Measurements from ENCODE around the gene CUBN.

The CUBN gene

DNA sequence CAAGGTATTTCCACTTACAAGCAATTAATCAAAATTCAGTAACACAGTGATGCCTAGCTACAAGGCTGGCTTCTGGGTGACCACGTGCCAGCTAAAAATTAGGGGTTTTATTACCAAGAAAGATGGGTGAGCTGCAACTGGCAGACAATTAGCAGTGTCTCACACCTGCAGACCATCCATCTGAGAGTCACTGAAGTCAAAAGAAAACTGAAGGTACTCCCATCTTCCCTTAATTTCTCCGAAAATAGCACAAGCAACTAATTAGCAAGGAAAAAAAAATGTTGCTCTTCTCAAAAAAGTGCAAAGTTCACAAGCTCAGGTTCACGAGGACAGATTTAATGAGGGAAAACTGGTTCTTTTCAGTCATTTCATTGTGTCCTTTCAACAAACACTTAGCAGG lies 340.8 kb downstream of the CUBN start:
- Histone ChIP-seq H3K27ac (no peak overlapping the region), H3K36me3 (no peaks in the 10 kb centered on the region), H3K9me3 (ENCODE audit: severe bottlenecking) (no peaks in the 10 kb centered on the region), H3K4me3 (ENCODE audit: low read depth, low read length) (no peak overlapping the region), H3K27me3 (ENCODE audit: insufficient read depth, low read depth, severe bottlenecking) (no peaks in the 10 kb centered on the region)
- no peak for DNase-seq
- TF ChIP-seq, protein P1, sequence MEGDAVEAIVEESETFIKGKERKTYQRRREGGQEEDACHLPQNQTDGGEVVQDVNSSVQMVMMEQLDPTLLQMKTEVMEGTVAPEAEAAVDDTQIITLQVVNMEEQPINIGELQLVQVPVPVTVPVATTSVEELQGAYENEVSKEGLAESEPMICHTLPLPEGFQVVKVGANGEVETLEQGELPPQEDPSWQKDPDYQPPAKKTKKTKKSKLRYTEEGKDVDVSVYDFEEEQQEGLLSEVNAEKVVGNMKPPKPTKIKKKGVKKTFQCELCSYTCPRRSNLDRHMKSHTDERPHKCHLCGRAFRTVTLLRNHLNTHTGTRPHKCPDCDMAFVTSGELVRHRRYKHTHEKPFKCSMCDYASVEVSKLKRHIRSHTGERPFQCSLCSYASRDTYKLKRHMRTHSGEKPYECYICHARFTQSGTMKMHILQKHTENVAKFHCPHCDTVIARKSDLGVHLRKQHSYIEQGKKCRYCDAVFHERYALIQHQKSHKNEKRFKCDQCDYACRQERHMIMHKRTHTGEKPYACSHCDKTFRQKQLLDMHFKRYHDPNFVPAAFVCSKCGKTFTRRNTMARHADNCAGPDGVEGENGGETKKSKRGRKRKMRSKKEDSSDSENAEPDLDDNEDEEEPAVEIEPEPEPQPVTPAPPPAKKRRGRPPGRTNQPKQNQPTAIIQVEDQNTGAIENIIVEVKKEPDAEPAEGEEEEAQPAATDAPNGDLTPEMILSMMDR (IDR thresholded peaks at IDR 0.05; ENCODE audit: low read depth, low read length), result no peak

DNA sequence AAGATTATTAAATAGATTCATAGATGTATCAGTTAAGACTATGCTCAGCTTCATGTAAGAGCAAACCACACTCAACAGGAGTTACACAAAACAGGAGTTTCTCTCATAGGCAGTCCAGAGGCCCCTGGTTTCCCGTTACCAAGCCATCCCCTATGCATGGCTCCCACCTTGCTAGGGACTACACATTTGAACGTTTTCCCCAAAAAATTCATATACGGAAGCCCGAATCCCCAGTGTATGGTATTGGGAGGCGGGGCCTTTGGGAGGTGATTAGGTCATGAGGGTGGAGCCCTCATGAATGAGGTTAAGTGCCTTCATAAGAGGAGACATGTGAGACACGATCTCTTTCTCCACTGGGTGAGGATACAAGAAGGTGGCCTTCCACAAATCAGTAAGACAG lies 341.5 kb downstream of the CUBN start:
- Histone ChIP-seq H3K27me3 (ENCODE audit: insufficient read depth, low read depth, severe bottlenecking) (no peaks in the 10 kb centered on the region), H3K4me3 (ENCODE audit: low read depth, low read length) (no peak overlapping the region), H3K9me3 (ENCODE audit: severe bottlenecking) (no peaks in the 10 kb centered on the region), H3K27ac (no peak overlapping the region), H3K36me3 (no peaks in the 10 kb centered on the region)
- TF ChIP-seq, protein P1 (IDR thresholded peaks at IDR 0.05; ENCODE audit: low read depth, low read length), result no peak
- DNase-seq, result no peak

DNA sequence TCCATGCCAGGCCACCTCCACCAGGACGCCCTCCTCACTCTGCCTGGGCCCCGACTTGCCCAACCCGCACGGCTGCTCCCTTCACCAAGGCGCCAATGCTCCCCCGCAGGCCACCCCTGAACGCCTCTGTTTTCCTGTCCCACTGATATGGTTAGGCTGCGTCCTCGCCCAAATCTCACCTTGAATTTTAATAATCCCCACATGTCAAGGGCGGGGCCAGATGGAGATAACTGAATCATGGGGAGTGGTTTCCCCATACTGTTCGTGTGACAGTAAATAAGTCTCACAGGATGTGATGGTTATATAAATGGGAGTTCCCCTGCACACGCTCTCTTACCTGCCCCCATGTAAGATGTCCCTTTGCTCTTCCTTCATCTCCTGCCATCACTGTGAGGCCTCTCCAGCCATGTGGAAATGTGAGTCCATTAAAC lies 342.2 kb downstream of the CUBN start:
- no peak for DNase-seq
- Histone ChIP-seq H3K27me3 (ENCODE audit: insufficient read depth, low read depth, severe bottlenecking) (no peaks in the 10 kb centered on the region), H3K4me3 (ENCODE audit: low read depth, low read length) (no peak overlapping the region), H3K27ac (no peak overlapping the region), H3K36me3 (no peaks in the 10 kb centered on the region), H3K9me3 (ENCODE audit: severe bottlenecking) (no peaks in the 10 kb centered on the region)
- TF ChIP-seq, protein P1 (IDR thresholded peaks at IDR 0.05; ENCODE audit: low read depth, low read length), result no peak

DNA sequence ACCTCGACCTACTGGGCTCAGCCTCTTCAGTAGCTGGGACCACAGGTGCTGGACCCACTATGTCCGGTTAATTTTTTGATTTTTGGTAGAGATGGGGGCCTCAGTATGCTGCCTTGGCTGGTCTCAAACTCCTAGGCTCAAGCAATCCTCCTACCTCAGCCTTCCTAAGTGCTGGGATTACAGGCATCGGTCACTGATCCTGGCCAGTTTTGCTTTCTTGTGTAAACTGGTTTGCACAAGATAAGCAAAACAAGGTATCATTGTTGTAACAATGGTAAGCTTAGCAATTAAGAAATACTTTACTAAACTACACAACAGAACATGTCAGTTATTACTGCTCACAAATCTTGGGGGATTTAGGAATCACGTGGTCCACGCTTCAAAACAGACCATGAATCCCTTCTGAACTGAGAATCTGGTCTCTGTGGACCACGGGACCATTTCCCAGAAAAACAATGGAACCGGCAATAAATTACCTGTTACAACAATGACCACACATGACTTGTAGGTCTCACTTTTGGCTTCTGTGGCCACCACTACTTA lies 349.2 kb downstream of the CUBN start:
- H3K36me3 ChIP-seq, result no peaks in the 10 kb centered on the region
- H3K9me3 ChIP-seq (ENCODE audit: severe bottlenecking), result no peaks in the 10 kb centered on the region
- H3K4me3 ChIP-seq (ENCODE audit: low read depth, low read length), result no peak overlapping the region
- no peak overlapping the region for H3K27ac ChIP-seq
- no peaks in the 10 kb centered on the region for H3K27me3 ChIP-seq (ENCODE audit: insufficient read depth, low read depth, severe bottlenecking)
- TF ChIP-seq, protein P1 (IDR thresholded peaks at IDR 0.05; ENCODE audit: low read depth, low read length), result no peak
- no peak for DNase-seq

DNA sequence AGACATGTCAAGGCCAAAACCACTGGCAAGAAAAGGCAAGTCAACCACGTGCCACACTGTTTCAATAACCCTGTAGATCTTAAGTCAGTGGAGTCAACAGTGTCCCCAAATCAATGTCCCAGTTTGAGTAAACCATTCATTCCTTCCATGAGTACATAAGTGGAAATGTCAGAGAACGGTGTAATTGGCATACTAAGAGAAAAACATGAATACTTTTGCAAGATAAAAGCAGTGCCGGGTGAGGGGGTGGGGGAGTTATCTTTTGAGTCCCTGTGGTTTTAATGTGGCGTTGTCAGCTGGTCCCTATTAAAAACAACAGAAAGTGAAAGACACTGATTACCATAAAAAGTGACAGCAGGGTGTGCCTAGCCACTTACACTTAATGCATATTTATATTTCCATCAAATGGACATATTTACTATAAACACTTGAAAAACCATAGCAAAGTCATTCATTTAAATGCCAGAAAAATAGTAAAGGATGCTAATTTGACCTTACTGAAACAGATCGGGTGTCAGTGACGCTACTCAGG lies 350.2 kb downstream of the CUBN start:
- H3K27ac ChIP-seq, result no peak overlapping the region

More for the DNA sequence above, 350.2 kb downstream of the CUBN start:
- no peaks in the 10 kb centered on the region for H3K9me3 ChIP-seq (ENCODE audit: severe bottlenecking)
- TF ChIP-seq, protein P1 (IDR thresholded peaks at IDR 0.05; ENCODE audit: low read depth, low read length), result no peak
- H3K27me3 ChIP-seq (ENCODE audit: insufficient read depth, low read depth, severe bottlenecking), result no peaks in the 10 kb centered on the region
- no peak overlapping the region for H3K4me3 ChIP-seq (ENCODE audit: low read depth, low read length)
- DNase-seq, result no peak
- no peaks in the 10 kb centered on the region for H3K36me3 ChIP-seq
